HG03520 (cell line): ENCODE results near the gene GRK2.
A peak's percentile ranks its signal among the peaks of the same experiment; 100 is the strongest.
"Not testable (repeated sequence)": the region's sequence is repeated elsewhere in the genome, so short reads cannot be mapped to it uniquely, and the experiment has no call there.

Experiments
- ATAC-seq: cut with Tn5 transposase; IDR thresholded peaks from one replicate; pipeline ENCODE4 v1.9.1; 2021; ENCODE audit warnings: mild to moderate bottlenecking, moderate library complexity; ENCODE audit not compliant: unreplicated experiment

GRK2 gene

DNA sequence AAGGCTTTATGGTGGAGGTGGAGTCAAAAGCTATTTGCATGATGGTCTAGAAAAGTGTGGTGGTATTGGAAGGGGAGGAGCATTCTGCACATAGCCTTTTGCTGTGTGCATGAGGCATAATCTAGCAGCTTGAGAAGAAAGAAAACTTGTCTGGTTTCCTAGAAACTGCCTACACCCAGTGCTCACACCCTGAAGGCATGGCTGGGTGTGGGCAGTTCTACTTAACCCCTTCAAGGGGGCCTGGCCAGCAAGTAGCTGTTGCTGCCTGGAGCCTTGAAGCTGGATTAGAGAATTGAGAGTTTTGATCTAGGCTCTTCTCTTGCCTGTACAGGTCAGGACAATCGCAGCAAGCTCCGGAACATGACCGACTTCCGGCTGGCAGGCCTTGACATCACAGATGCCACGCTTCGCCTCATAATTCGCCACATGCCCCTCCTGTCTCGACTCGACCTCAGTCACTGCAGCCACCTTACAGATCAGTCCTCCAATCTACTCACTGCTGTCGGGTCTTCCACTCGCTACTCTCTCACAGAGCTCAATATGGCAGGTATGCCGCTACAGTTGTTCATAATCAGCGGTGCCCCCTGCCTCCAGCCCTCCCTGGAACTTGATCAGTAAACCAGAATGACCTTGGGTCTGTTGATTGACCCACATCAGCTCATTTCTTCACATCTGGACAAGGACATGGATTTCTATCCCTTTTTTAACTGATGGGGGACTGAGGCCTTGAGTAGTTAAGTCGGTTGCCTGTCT lies 12.2 kb upstream of the GRK2 start:
- no peak for ATAC-seq

DNA sequence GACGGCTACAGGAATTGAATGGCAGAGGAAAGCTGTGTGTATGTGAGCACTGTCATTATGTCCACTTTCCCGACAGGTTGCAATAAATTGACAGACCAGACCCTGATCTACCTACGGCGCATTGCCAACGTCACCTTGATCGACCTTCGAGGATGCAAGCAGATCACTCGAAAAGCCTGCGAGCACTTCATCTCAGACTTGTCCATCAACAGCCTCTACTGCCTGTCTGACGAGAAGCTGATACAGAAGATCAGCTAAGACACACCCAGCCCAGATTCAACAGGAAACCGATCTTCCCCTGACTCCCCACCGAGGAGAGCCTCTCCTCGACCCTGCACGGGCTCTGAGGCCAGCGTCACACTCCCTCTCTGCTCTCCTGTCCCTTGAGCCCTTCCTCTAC lies 11.5 kb upstream of the GRK2 start:
- ATAC-seq, result no peak

DNA sequence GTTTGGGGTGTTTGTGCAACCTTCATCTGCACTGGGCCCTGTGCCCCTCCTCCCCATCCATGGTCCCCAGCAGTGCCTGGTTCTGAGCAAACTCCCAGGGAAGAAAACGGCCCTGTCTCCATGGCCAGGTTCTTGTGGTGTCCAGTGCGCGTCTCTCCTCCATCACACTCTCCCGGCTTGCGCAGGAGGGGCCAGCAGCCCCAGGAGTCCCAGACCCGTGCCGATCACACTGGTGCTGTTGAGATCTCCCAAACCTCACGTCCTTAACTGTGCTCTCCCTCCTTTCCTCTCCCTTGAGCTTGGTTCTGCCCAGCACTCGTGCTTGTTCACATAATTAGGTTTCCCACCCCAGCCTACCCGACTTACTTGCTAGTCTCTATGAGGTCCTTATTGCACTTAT lies 10.9 kb upstream of the GRK2 start:
- no peak for ATAC-seq

DNA sequence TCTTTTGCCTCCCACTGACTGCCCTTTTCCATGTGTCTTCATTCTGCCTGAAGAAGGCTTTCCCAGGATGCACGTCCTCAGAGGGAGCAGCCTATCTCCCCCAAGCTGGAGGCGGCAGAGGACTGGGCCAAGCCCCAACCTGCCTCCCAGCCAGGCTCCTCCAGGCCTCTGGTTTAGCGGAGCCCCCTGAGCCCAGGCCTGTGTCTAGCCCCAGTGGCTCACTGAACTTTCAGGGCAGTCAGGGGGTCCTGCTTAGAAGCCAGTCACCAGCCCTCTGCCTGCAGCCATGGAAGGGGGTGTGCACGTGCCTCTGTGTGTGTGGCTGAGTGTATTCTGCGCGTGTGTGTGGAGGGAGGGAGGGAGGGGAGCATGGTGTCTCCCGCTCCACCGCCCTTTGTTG lies 10.4 kb upstream of the GRK2 start:
- no peak for ATAC-seq

DNA sequence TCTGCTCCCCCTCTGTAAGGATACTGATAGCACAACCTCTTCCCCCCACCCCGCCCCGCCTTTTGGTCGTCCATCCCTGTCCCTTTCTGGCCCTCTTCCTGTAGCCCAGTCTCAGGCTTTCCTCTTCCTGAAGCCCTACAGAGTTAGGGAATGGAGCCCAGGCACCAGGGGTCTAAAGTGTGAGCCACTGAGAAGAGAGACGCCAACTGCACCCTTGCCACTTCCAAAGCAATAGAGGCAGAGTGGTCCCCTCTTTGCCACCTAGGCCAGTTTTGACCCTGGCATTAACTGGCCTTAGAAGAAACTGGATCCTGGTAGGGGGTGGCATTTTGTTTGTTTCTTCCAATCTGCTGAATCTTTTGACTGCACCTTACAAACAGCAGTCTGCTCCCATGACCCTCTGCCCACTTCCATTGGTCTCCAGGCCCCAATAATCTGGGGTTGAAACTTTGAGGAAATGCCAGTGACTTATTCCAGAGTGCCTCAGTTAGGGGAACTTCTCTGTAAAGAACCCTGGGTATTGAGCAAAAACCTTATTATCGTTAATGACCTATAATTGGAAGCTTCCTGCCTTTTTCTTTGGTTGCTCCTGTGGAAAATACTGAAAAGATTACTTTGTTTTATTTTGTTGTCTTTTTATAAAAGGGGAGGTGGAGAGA lies 9.7 kb upstream of the GRK2 start:
- ATAC-seq, result no peak

DNA sequence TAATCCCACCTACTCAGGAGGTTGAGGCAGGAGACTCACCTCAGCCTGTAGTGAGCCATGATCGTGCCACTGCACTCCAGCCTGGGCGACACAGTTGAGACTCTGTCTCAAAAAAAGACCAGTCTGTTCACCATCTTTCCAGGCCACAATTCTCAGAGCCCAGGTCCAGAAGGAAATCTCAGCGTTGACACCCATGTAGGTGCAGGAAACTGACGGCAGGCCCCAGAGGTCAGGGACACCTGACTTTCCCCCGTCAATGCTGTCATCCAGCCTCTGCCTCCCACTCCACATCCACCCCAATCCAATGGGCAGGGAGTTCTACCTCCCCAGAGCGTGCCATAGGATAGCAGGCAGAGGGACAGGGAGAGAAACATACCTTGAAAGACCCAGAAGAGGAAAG lies 5.9 kb upstream of the GRK2 start:
- no peak for ATAC-seq

DNA sequence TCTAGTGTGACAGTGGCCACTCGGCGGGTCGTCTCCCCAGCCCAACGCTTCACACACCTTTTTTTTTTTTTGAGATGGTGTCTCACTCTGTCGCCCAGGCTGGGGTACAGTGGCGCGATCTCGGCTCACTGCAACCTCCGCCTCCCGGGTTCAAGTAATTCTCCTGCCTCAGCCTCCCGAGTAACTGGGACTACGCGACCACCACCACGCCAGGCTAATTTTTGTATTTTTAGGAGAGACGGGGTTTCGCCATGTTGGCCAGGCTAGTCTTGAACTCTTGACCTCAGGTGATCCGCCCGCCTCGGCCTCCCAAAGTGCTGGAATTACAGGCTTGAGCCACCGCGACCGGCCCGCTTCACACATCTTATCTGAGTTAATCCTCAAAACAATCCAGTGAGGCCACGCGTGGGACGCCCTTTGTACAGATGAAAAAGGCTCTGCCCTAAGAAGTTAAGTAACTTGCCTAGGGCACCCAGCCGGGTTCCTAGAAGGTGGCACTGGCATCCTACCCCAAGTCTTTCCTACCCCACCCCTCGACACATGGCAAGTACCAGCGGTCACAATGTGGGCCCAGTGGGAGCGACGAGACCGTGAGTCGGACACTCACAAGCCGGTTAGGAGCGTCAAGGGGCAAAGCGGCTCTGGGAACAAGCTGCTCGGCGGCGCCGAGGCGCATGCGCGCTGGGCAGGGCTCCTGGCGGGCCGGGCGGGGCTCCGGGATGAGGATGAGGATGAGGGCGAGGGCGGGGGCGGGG lies 5.2 kb upstream of the GRK2 start:
- ATAC-seq, result not testable (repeated sequence)

DNA sequence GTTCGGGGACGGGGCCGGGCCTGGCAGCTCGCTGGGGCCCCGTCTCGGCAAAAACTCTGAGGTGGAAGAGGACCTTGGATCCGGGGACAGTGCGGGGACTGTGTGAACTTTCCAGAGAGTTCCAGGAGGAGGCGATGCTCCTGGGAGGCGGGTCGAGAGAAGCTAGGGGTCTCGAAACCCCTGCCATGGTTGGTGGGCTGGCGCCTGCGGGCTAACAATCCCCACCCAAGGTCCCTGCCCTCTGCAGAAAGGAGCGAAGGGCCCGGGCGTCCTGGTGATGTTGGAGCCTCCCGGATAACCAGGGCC lies 4.7 kb upstream of the GRK2 start:
- no peak for ATAC-seq

DNA sequence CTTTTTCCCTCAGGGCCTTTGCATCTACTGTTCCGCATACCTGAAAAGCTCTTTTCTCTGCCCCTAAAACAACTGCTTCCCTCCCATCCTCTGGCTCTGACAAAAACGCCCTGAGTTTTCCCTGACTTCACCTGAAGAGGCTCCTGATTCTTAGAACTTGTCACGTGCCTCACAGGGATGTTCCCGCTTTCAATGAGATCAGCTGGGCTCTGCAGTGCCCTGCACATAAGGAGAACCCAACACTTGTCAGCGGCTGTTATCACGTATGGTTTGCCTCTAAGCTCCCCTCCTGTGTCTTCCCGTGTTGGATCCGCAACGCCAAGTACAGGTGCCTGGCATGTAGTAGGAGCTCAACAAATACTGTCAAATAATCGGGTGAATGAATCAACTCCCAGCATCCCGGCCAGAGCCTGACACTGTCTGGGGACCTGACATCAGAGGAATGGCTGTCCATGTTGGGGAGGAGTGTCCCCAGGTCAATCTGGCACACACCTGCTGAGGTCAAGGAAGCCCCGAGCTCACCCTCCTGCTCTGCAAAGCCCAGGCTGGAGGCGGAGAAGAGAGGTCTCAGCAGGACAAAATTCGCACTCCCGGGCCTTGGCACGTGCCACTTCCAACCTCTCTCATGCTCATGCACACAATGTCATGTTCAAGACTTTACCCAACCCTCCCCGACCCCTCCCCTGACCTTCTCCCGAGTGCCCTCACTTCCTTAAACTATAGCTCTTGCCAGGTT lies 4.2 kb upstream of the GRK2 start:
- ATAC-seq, result no peak

DNA sequence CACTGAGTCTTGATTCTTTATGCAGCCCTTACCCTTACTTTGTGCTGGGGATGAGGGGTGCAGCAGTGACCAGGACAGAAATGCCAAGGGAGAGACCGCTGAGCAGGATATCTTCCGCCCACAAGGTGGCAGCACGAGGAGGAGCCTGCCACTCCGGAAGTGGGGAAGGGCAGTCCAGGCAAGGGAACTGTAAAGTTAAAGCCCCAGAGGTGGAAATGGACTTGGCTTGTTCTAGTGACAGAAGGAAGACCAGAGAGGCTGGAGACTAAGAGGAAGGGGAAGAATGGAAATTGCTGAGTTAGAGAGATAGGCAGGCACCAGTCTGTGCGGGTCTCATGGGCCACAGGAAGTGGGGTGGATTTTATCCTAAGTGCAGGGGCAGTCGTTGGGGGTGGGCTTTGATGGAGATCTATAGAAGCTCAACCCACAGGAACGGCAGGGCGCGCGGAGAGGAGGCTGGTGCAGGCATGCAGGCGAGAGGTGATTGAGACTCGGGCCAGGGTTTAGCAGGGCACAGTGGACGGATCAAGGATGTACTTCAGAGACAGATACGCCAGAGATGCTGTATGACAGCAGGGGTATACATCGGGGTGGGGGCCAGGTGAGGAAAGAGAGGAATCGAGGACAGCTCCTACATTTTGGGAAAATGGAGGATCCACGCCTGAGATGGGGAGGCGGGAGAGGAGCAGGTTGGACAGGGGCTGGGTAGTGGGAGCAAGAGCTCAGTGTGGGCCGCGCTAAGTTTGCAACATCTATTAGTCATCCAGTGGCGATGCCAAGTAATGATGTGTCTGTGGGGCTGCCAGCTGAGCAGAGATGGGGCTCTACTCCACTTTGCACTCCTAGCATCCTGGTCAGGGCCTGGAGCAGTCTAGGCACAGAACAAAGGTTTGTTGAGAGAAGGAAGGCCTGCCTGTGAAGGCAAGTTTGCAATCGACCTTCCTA lies 3.3 kb upstream of the GRK2 start:
- ATAC-seq, result no peak

DNA sequence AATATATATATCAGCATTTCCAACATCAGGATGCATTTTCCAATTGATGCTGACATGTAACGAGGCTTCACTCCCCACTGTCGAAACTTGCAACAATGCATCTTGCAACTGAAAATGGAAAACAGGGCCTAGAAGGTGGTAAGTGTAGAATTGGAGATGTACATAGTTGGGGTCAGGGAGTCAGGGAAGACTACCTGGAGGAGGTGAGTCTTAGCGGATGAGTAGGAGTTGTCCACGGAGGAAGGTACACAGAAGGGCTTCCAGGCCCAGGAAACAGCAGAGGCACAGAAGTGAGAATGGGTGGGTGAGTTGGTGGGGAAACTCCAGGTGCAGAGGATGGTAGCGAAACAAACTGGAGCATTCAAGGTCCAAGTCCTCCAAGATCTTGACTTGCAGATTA lies 2.0 kb upstream of the GRK2 start:
- no peak for ATAC-seq

DNA sequence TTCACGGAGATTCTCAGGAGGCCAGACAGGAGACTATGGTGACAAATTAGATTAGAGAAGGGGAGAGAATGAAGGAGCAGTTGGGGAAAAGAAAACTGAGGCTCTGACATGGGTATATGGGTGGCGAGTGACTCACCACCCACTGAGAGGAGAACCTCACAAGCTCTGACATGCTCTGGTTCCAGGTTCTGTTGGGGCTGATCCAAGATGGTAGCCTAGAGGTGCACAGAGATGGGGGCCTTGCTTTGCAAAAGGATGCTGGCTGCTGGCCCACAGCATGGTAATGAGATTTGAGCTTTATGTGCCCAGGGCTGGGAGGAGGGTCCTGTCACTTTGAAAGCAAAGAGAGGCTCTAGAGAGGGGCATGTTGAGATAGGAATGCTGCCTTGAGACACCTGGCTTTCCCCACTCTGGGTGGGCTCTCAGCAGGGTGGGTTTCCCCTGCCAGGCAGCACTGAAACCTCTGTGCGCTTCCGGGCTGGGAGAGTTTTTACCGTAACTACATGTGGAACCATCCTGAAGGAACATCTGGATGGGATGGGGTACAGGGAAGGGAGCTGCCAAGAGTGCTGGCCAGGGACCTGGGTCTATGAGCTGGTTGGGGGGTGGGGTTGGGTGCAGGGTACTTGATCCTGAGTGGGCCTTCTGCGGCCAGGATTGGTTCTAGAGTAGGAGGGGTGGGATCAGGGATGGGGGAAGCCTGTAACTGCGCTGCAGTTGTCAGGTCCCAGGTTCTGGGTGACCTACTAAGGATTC lies 1.2 kb upstream of the GRK2 start:
- no peak for ATAC-seq

DNA sequence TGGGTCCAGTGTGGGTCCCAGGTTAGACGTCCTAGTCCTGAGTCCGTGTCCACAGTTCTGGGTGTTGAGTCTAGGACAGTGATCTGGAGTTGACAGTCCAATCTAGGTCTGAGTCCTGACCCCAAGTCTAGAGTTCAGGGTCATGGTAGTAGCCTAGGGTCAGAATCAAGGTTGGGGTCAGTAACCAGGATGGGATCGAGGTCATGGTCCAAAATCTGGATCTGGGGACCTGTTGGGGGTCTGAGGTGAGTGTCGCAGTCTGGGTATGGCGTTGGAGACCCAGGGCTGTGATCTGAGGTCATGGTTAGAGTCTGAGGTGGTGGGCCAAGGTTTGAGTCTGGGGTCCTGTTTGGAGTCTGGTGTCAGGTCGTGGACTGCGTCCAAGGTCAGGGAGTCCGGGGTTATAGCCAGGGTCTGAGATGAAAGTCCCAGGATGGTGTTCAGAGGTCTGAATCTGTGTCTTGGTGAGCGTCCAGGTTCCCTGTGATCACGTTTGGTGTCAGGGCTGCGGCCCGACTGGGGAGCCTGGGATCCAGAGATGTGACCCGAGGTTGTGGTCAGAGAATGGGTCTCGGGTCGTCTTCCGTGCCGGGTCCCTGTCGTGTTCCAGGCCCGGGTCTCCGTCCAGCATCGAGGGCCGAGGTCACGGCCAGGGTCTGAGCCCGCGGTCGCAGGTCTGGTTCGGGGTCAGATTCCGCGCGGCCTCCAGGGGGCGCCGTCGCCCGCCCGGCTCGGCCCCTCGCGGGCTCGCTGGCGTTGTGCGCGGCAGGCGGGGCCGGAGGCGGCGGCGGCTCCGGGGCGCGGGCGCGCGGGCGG lies 432 bp upstream of the GRK2 start:
- ATAC-seq, result peak; percentile 44

DNA sequence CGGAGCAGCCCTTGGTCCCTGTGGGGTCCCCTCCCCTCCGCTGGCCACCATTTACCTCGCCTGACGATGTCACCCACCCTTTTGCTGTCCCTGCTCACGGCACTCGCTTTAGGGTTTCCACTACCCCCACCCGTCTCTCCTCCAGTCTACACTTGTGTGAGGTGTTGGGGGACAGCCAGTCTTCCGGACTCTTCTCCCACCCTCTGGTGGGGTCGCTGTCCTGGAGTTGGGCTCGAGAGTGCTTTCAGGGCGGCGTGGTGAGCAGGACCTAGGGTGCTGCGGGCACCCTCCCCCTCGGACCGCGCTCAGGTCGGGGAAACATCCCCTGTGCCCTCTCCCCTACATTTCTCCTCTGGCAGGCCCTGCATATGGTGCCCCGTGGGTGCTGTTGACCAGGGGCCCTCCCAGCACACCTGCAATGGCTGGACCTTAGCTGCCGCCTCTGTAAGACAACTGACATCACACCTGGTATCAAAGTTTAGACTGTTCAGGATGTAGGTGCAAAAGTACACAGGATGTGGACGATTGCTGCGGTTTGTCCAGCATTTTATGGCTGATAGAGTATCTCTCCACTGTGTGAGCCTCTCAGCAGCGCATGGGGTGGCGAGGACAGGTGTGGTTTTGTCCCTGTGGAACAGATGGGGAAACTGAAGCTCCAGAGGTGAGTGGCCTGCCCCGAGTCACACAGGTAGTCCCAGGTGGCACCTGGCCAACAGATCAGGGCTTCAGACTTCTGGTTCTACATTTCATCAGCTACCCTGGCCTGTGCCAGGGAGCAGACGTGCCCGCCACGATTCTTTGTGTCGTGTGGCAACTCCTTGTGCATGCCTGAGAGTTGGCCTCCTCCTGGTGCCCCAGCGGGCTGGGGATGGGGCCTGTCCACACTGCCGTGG lies 1.2 kb downstream of the GRK2 start:
- ATAC-seq, result no peak

DNA sequence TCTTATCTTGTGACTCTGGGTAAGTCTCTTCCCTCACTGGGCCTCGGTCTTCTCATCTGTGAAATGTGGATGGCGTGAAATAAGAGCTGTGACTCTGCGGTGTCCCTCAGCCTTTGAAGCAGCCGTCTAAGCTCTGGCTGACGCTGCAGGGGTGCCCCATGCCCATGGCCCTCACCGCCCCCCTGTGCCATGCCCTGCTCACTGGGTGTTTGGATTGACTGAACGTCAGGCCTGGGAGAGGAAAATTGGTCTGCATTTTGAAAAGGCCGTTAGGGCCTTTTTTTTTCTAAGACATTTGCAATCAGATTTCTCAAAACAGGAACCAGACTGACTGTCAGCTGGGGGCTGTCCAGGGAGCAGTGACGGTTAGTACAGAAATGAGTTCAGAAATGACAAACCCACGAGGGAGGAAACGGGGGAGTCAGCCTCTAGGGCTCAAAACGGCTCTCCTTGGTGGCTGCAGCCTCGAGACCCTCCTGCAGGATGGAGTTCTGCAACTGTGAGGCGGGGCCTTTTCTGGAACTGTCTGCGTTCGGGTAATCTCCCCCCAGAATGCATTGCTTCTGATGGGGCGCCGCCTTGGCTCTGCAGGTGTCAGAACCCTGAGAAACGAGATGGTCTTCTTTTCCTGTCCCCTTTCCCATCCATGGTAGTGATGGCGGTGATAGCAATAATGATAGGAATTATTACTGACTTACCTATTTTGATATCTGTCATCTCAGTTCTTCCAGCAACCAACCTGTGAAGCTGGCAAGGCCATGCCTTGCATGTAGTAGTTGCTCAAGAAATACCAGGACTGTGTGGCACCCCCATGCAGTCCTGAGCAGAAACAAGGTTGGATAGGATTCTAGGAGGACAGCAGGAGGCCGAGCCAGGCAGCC lies 2.0 kb downstream of the GRK2 start:
- no peak for ATAC-seq

DNA sequence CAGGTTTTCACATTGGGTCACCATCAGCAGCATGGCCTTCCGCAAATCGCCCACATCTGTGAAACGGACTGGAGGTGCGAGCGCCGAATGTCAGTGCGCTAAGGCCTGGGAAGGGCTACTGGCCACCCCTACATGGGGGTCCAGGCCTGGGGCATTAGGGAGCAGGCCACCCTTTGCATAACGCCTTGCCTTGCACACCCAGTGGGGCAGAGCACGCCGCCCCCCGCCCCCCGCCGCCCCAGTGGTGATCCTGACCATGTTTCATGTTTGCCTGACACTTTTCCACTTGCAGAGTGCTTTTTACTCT lies 2.6 kb downstream of the GRK2 start:
- no peak for ATAC-seq
